ENCODE measurements around the gene DOCK1.

DOCK1 gene

DNA sequence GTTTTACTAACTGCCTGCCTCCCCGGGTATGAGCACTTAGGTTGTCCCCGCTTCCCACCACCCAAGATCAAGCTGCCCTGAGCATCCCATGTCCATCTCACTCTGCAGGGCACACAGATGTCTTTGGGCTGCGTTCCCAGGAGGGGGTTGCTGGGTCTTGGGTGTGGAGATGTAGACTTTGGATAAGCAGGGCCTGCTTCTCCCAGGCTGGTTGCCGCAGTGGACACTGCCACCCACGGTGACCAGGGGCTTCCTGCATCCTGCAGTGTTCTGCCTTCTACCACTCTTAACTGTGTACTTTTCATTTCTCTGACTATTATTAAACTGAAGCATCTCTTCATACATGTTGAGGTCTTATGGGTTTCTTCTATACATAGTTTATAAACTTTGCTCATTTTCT, 70.0 kb downstream of the DOCK1 start:
- no peak for DNase-seq
- Histone ChIP-seq H3K4me3 (ENCODE audit: insufficient read depth in 1 of 2, low read depth in 1 of 2, low read length in 2 of 2) (no peak overlapping the region), H3K23ac (ENCODE audit: low read length in 2 of 2) (no peak overlapping the region), H2AK5ac (ENCODE audit: low read length, severe bottlenecking) (no peak overlapping the region), H3K9me3 (ENCODE audit: control insufficient read depth, low read length) (no peaks in the 10 kb centered on the region), H3K27me3 (ENCODE audit: control insufficient read depth in 1 of 2, insufficient read depth in 1 of 2, low read length in 2 of 2) (no peaks in the 10 kb centered on the region), H2BK12ac (ENCODE audit: low read length in 2 of 2) (no peak overlapping the region), H2BK120ac (ENCODE audit: low read depth, low read length) (no peak overlapping the region), H4K91ac (ENCODE audit: low read length) (no peak overlapping the region), H3K9ac (ENCODE audit: low read length) (no peak overlapping the region), H3K27ac (ENCODE audit: low read length, poor library complexity, severe bottlenecking) (no peak overlapping the region), H3K18ac (ENCODE audit: low read depth in 1 of 2, low read length in 2 of 2) (peak overlapping the region in 1 of 2 experiments; percentile 28), H3K4ac (ENCODE audit: low read depth in 1 of 2, low read length in 2 of 2) (no peak overlapping the region), H4K8ac (ENCODE audit: low read length) (no peak overlapping the region), H3K4me1 (ENCODE audit: control insufficient read depth, insufficient read depth, low read depth, low read length) (peaks cover 18% of the 10 kb centered on the region), H2BK15ac (ENCODE audit: low read depth, poor library complexity, severe bottlenecking) (no peak overlapping the region), H3K4me2 (ENCODE audit: low read length, poor library complexity, severe bottlenecking) (no peak overlapping the region), H3K79me1 (replicated peaks; ENCODE audit: low read length, poor library complexity, severe bottlenecking) (peaks cover 43% of the 10 kb centered on the region), H3K36me3 (ENCODE audit: control insufficient read depth in 1 of 2, insufficient read depth in 2 of 2, low read depth in 1 of 2, low read length in 2 of 2) (peaks cover 23 to 80% of the 10 kb centered on the region in 2 experiments), H2AFZ (ENCODE audit: low read depth, low read length) (no peak overlapping the region), H2BK5ac (ENCODE audit: low read depth, low read length, poor library complexity, severe bottlenecking) (no peak overlapping the region), H3K14ac (ENCODE audit: low read length in 2 of 2) (no peak overlapping the region)
- 97% methylated on average over 3 of the region's 5 CpGs for WGBS

DNA sequence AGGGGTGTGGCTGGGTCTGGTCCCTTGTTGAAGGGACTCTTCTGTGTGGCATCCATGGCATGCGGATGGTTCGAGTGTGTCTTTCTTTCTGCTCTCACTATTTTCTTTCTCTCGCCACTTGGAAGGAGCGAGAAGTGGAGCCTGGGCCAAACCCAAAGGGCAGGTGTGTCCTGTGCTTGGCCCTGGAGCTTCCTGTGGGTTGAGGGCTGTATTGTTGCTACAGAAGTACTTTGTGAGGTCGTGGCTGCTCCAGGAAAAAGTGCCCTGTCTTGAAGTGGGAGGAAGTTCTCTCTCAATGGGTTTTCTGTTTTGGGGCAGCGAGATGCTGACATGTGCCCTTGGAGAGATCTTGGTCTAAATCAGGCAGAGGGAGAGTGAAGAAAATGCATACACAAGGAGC, 72.0 kb downstream of the DOCK1 start:
- H3K14ac ChIP-seq (ENCODE audit: low read length in 2 of 2): no peak overlapping the region
- no peak for DNase-seq
- H3K9ac ChIP-seq (ENCODE audit: low read length): no peak overlapping the region
- H2BK12ac ChIP-seq (ENCODE audit: low read length in 2 of 2): no peak overlapping the region
- H2BK120ac ChIP-seq (ENCODE audit: low read depth, low read length): no peak overlapping the region
- H2AK5ac ChIP-seq (ENCODE audit: low read length, severe bottlenecking): no peak overlapping the region
- peaks cover 13% of the 10 kb centered on the region for H3K4me1 ChIP-seq (ENCODE audit: control insufficient read depth, insufficient read depth, low read depth, low read length)
- H3K27ac ChIP-seq (ENCODE audit: low read length, poor library complexity, severe bottlenecking): no peak overlapping the region
- no peak overlapping the region for H3K23ac ChIP-seq (ENCODE audit: low read length in 2 of 2)
- no peaks in the 10 kb centered on the region for H3K27me3 ChIP-seq (ENCODE audit: control insufficient read depth in 1 of 2, insufficient read depth in 1 of 2, low read length in 2 of 2)
- H3K4me2 ChIP-seq (ENCODE audit: low read length, poor library complexity, severe bottlenecking): no peak overlapping the region
- no peak overlapping the region for H4K8ac ChIP-seq (ENCODE audit: low read length)
- H3K4ac ChIP-seq (ENCODE audit: low read depth in 1 of 2, low read length in 2 of 2): no peak overlapping the region
- H2AFZ ChIP-seq (ENCODE audit: low read depth, low read length): no peak overlapping the region
- H3K18ac ChIP-seq (ENCODE audit: low read depth in 1 of 2, low read length in 2 of 2): no peak overlapping the region
- H3K79me1 ChIP-seq (replicated peaks; ENCODE audit: low read length, poor library complexity, severe bottlenecking): peaks cover 48% of the 10 kb centered on the region
- H2BK15ac ChIP-seq (ENCODE audit: low read depth, poor library complexity, severe bottlenecking): no peak overlapping the region
- 95% methylated on average over 6 of the region's 6 CpGs for WGBS
- H3K9me3 ChIP-seq (ENCODE audit: control insufficient read depth, low read length): no peaks in the 10 kb centered on the region
- no peak overlapping the region for H2BK5ac ChIP-seq (ENCODE audit: low read depth, low read length, poor library complexity, severe bottlenecking)
- peaks cover 28 to 73% of the 10 kb centered on the region in 2 experiments for H3K36me3 ChIP-seq (ENCODE audit: control insufficient read depth in 1 of 2, insufficient read depth in 2 of 2, low read depth in 1 of 2, low read length in 2 of 2)
- H4K91ac ChIP-seq (ENCODE audit: low read length): no peak overlapping the region
- H3K4me3 ChIP-seq (ENCODE audit: insufficient read depth in 1 of 2, low read depth in 1 of 2, low read length in 2 of 2): no peak overlapping the region

DNA sequence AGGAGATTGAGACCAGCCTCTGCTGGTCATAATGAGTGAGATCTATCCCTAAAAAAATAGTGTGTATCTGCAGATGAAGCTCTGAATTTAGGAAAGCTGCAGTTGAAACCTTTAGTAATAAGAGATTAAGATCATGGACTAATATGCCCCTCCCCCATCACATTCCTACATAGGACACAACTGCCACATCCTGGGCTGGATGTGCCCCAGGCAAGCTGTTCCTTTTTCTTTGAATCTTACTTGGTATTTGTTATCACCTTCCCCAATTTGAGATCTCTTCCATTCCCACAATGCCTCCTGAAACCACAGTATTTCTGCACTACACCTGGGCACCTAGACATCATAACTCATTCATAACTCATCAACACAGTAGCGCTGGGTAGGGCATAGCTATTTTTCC, 74.1 kb downstream of the DOCK1 start:
- Histone ChIP-seq H3K36me3 (ENCODE audit: control insufficient read depth in 1 of 2, insufficient read depth in 2 of 2, low read depth in 1 of 2, low read length in 2 of 2) (peaks cover 36 to 84% of the 10 kb centered on the region in 2 experiments), H3K4ac (ENCODE audit: low read depth in 1 of 2, low read length in 2 of 2) (no peak overlapping the region), H3K4me2 (ENCODE audit: low read length, poor library complexity, severe bottlenecking) (no peak overlapping the region), H2AFZ (ENCODE audit: low read depth, low read length) (no peak overlapping the region), H2BK12ac (ENCODE audit: low read length in 2 of 2) (no peak overlapping the region), H2AK5ac (ENCODE audit: low read length, severe bottlenecking) (no peak overlapping the region), H3K4me3 (ENCODE audit: insufficient read depth in 1 of 2, low read depth in 1 of 2, low read length in 2 of 2) (no peak overlapping the region), H2BK5ac (ENCODE audit: low read depth, low read length, poor library complexity, severe bottlenecking) (no peak overlapping the region), H3K27me3 (ENCODE audit: control insufficient read depth in 1 of 2, insufficient read depth in 1 of 2, low read length in 2 of 2) (no peaks in the 10 kb centered on the region), H3K79me1 (replicated peaks; ENCODE audit: low read length, poor library complexity, severe bottlenecking) (peaks cover 53% of the 10 kb centered on the region), H3K18ac (ENCODE audit: low read depth in 1 of 2, low read length in 2 of 2) (no peak overlapping the region), H3K27ac (ENCODE audit: low read length, poor library complexity, severe bottlenecking) (no peak overlapping the region), H3K4me1 (ENCODE audit: control insufficient read depth, insufficient read depth, low read depth, low read length) (peaks cover 6% of the 10 kb centered on the region), H2BK120ac (ENCODE audit: low read depth, low read length) (no peak overlapping the region), H3K23ac (ENCODE audit: low read length in 2 of 2) (no peak overlapping the region), H4K91ac (ENCODE audit: low read length) (no peak overlapping the region), H3K9me3 (ENCODE audit: control insufficient read depth, low read length) (no peaks in the 10 kb centered on the region), H2BK15ac (ENCODE audit: low read depth, poor library complexity, severe bottlenecking) (no peak overlapping the region), H4K8ac (ENCODE audit: low read length) (no peak overlapping the region), H3K9ac (ENCODE audit: low read length) (no peak overlapping the region), H3K14ac (ENCODE audit: low read length in 2 of 2) (no peak overlapping the region)
- WGBS: no CpG with 5 or more reads among the region's 1 CpG
- no peak for DNase-seq

GRCh38 chr10:126993208-126993607, 88.0 kb downstream of the DOCK1 start:
- no peak overlapping the region for H3K9ac ChIP-seq (ENCODE audit: low read length)
- WGBS: 100% methylated on average over 4 of the region's 7 CpGs
- H2AK5ac ChIP-seq (ENCODE audit: low read length, severe bottlenecking): no peak overlapping the region
- no peak overlapping the region for H4K8ac ChIP-seq (ENCODE audit: low read length)
- H2AFZ ChIP-seq (ENCODE audit: low read depth, low read length): no peak overlapping the region
- H3K4me1 ChIP-seq (ENCODE audit: control insufficient read depth, insufficient read depth, low read depth, low read length): peaks cover under 1% of the 10 kb centered on the region
- H3K27me3 ChIP-seq (ENCODE audit: control insufficient read depth in 1 of 2, insufficient read depth in 1 of 2, low read length in 2 of 2): no peaks in the 10 kb centered on the region
- peaks cover 15% of the 10 kb centered on the region for H3K79me1 ChIP-seq (replicated peaks; ENCODE audit: low read length, poor library complexity, severe bottlenecking)
- no peak overlapping the region for H2BK15ac ChIP-seq (ENCODE audit: low read depth, poor library complexity, severe bottlenecking)
- no peak overlapping the region for H3K4me3 ChIP-seq (ENCODE audit: insufficient read depth in 1 of 2, low read depth in 1 of 2, low read length in 2 of 2)
- H2BK5ac ChIP-seq (ENCODE audit: low read depth, low read length, poor library complexity, severe bottlenecking): no peak overlapping the region
- H2BK120ac ChIP-seq (ENCODE audit: low read depth, low read length): no peak overlapping the region
- no peak overlapping the region for H3K18ac ChIP-seq (ENCODE audit: low read depth in 1 of 2, low read length in 2 of 2)
- H3K9me3 ChIP-seq (ENCODE audit: control insufficient read depth, low read length): no peaks in the 10 kb centered on the region
- no peak overlapping the region for H3K4me2 ChIP-seq (ENCODE audit: low read length, poor library complexity, severe bottlenecking)
- no peak overlapping the region for H3K23ac ChIP-seq (ENCODE audit: low read length in 2 of 2)
- H3K27ac ChIP-seq (ENCODE audit: low read length, poor library complexity, severe bottlenecking): no peak overlapping the region
- H2BK12ac ChIP-seq (ENCODE audit: low read length in 2 of 2): no peak overlapping the region
- H3K4ac ChIP-seq (ENCODE audit: low read depth in 1 of 2, low read length in 2 of 2): no peak overlapping the region
- H3K36me3 ChIP-seq (ENCODE audit: control insufficient read depth in 1 of 2, insufficient read depth in 2 of 2, low read depth in 1 of 2, low read length in 2 of 2): peaks cover 29 to 77% of the 10 kb centered on the region in 2 experiments
- H3K14ac ChIP-seq (ENCODE audit: low read length in 2 of 2): no peak overlapping the region
- no peak for DNase-seq
- no peak overlapping the region for H4K91ac ChIP-seq (ENCODE audit: low read length)
